ENCODE data around the gene HBM. TPM values are rescaled to one million over a fixed set of nuclear protein-coding genes. Genes with fewer than 3 reads are reported as not detected.

HBM gene
- total RNA-seq, 4 donors from 2014 or later = not detected

DNA sequence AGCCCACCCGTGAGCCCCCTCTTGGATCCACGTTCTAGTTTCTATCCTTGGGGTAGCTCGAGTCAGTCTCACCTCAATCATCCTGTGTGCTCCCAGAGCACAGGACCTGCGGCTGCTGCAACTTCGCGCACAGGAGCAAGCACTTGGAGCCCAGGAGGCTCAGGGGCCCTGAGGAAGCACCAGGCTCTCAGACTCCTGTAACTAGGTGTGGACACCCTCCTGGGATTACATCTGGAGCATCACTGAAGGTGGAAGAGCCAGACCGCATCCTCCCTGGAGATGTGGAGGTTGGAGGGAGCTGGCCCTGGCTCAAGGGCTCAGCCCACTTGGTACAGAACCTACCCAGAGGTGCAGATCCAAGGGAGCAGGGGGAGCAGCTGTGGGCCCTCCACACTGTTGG is 17.2 kb downstream of the HBM start:
- Histone ChIP-seq H3K27ac (no peak overlapping the region), H3K4me3 (no peak overlapping the region), H3K36me3 (peaks cover 0 to 9% (median 4%) of the 10 kb centered on the region in 4 donors), H3K9me3 (no peaks in the 10 kb centered on the region), H3K4me1 (peaks cover 12 to 19% (median 16%) of the 10 kb centered on the region in 4 donors), H3K27me3 (peaks cover 34% of the 10 kb centered on the region)
- in situ Hi-C loops (cut with MboI; ENCODE audit: low pct_ligation_motif_present in 1 of 4, low pct_unique_long_range_greater_than_20kb in 1 of 4, low sequenced_read_pairs in 3 of 4) (loop anchor here in 1 of 4 donors (5.0 kb wide), 1 partner anchor 76 kb away; no protein-coding TSS in a partner anchor), intact Hi-C loops (cut with DNase I; ENCODE audit: low total_unique reads) (loop anchor here (5.0 kb wide), 1 partner anchor 76 kb away; no protein-coding TSS in a partner anchor)
- TF ChIP-seq POLR2A (IDR thresholded peaks at IDR 0.05) = no peak
- no peak for DNase-seq
- WGBS, 2 donors (ENCODE audit: low coverage in 1 of 2) = 70 to 100% methylated on average over 1 to 7 of the region's 7 CpGs

DNA sequence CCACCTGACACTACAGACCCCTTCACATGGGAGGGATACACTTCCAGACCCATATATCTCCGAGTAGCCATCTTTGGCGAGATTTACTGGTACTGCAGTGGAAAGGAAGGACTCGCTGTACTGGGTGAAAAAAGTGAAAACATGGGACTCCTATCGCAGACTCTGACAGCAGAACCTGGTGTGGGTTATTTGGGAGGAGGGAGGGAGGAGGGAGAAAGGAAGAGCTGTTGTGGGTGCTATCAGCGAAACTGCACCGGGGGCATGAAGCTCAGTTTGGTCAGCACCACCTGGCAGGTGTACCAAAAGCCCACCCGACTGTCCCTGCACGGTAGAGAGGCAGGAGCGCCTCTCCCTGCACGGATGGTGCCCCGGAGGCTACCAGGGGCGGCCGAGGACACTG is 19.4 kb downstream of the HBM start:
- Histone ChIP-seq H3K27ac (no peak overlapping the region), H3K4me3 (no peak overlapping the region), H3K9me3 (no peaks in the 10 kb centered on the region), H3K36me3 (peaks cover 0 to 27% (median 12%) of the 10 kb centered on the region in 4 donors), H3K4me1 (peaks cover 11 to 16% (median 13%) of the 10 kb centered on the region in 4 donors), H3K27me3 (peaks cover 11% of the 10 kb centered on the region)
- intact Hi-C loops (cut with DNase I; ENCODE audit: low total_unique reads) = no loop called here
- TF ChIP-seq POLR2AphosphoS5 (IDR thresholded peaks at IDR 0.05) (no peak), POLR2A (IDR thresholded peaks at IDR 0.05) (no peak), EP300 (IDR thresholded peaks at IDR 0.05; ENCODE audit: low read depth) (no peak)
- TF ChIP-seq, protein P1, sequence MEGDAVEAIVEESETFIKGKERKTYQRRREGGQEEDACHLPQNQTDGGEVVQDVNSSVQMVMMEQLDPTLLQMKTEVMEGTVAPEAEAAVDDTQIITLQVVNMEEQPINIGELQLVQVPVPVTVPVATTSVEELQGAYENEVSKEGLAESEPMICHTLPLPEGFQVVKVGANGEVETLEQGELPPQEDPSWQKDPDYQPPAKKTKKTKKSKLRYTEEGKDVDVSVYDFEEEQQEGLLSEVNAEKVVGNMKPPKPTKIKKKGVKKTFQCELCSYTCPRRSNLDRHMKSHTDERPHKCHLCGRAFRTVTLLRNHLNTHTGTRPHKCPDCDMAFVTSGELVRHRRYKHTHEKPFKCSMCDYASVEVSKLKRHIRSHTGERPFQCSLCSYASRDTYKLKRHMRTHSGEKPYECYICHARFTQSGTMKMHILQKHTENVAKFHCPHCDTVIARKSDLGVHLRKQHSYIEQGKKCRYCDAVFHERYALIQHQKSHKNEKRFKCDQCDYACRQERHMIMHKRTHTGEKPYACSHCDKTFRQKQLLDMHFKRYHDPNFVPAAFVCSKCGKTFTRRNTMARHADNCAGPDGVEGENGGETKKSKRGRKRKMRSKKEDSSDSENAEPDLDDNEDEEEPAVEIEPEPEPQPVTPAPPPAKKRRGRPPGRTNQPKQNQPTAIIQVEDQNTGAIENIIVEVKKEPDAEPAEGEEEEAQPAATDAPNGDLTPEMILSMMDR (IDR thresholded peaks at IDR 0.05) = no peak
- DNase-seq = no peak
- 89 to 93% methylated on average over 6 to 13 of the region's 13 CpGs for WGBS, 2 donors (ENCODE audit: low coverage in 1 of 2)
- in situ Hi-C loops (cut with MboI; ENCODE audit: low pct_ligation_motif_present in 1 of 4, low pct_unique_long_range_greater_than_20kb in 1 of 4, low sequenced_read_pairs in 3 of 4) = no loop called here

DNA sequence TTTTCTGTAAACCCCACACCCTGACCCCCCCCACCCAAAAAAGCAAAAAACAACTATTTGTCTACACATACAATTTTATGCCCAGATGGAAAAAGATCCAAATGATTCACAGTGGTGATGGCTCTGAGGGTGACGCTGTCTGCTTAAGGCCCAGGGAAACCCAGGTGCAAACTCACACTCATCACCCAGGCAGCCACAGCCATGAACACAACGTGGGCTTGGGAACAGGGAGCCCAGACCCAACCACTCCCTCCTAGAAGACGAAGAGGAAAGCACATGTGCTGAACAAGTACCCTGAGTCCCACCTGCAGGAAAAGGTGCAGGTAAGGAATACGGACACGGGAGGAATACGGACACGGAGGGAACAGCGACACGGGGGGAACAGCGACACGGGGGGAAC is 19.9 kb downstream of the HBM start:
- peaks cover 7 to 11% (median 9%) of the 10 kb centered on the region in 4 donors for H3K4me1 ChIP-seq
- no peak overlapping the region for H3K4me3 ChIP-seq
- intact Hi-C loops (cut with DNase I; ENCODE audit: low total_unique reads) = no loop called here
- peaks cover 7% of the 10 kb centered on the region for H3K27me3 ChIP-seq
- no peak overlapping the region for H3K27ac ChIP-seq
- H3K36me3 ChIP-seq = peaks cover 0 to 29% (median 12%) of the 10 kb centered on the region in 4 donors
- H3K9me3 ChIP-seq = no peaks in the 10 kb centered on the region
- TF ChIP-seq POLR2AphosphoS5 (IDR thresholded peaks at IDR 0.05) (no peak), EP300 (IDR thresholded peaks at IDR 0.05; ENCODE audit: low read depth) (no peak), POLR2A (IDR thresholded peaks at IDR 0.05) (no peak)
- TF ChIP-seq, protein P1 (IDR thresholded peaks at IDR 0.05) = no peak
- DNase-seq = no peak
- WGBS, 2 donors (ENCODE audit: low coverage in 1 of 2) = 86% methylated on average over 10 of the region's 11 CpGs; no CpG with 5 or more reads in 1 of the 2 donors
- in situ Hi-C loops (cut with MboI; ENCODE audit: low pct_ligation_motif_present in 1 of 4, low pct_unique_long_range_greater_than_20kb in 1 of 4, low sequenced_read_pairs in 3 of 4) = no loop called here

DNA sequence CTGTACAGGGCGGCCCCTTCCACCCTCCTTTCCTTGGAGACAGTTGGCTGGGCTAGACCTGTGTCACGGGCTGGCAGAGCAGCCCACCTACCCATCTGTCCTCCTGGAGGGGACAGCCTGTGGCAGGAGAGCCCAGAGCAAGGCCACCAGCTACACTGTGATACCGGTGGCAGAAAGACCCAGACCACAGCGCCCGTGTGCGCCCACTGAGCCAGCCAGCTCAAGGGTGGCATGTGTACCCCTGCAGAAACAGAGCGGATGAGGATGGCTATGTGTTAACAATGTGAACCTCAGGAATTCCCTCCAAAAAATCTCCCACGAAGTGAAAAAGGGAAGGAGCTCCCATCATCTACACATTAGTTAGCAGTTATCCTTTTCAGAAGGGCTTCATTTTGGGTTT is 21.6 kb downstream of the HBM start:
- DNase-seq = no peak
- Histone ChIP-seq H3K27me3 (no peaks in the 10 kb centered on the region), H3K9me3 (no peaks in the 10 kb centered on the region), H3K4me1 (no peaks in the 10 kb centered on the region), H3K4me3 (no peak overlapping the region), H3K27ac (no peak overlapping the region), H3K36me3 (peaks cover 0 to 38% (median 17%) of the 10 kb centered on the region in 4 donors)
- intact Hi-C loops (cut with DNase I; ENCODE audit: low total_unique reads) (no loop called here), in situ Hi-C loops (cut with MboI; ENCODE audit: low pct_ligation_motif_present in 1 of 4, low pct_unique_long_range_greater_than_20kb in 1 of 4, low sequenced_read_pairs in 3 of 4) (no loop called here)
- WGBS, 2 donors (ENCODE audit: low coverage in 1 of 2) = 71 to 86% methylated on average over 1 to 8 of the region's 8 CpGs
- TF ChIP-seq EP300 (IDR thresholded peaks at IDR 0.05; ENCODE audit: low read depth) (no peak), POLR2AphosphoS5 (IDR thresholded peaks at IDR 0.05) (no peak)

DNA sequence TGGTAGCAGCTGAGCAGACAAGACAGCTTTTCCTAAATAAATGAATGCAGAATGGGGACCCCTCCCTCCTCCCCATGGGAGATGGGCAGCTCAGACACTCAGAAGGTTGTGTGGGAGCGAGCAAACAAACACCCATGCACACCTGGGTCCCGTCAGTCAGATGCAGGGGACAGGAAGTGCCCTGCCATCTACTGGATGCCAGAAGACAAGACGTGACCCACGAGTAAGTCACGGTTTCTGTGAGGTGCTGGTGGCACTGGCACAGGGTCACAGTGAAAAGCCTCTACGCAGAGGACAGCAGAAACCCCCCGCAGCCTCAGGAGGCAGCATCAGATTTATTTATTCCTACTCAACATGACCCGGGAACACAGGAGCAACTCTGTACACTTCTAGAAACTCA is 22.9 kb downstream of the HBM start:
- Histone ChIP-seq H3K4me3 (no peak overlapping the region), H3K36me3 (peaks cover 0 to 52% (median 23%) of the 10 kb centered on the region in 4 donors), H3K27ac (no peak overlapping the region), H3K4me1 (no peaks in the 10 kb centered on the region), H3K9me3 (no peaks in the 10 kb centered on the region), H3K27me3 (no peaks in the 10 kb centered on the region)
- WGBS, 2 donors (ENCODE audit: low coverage in 1 of 2) = 69 to 76% methylated on average over 8 of the region's 8 CpGs
- TF ChIP-seq, protein P1 (IDR thresholded peaks at IDR 0.05) = no peak
- no peak for TF ChIP-seq POLR2A (IDR thresholded peaks at IDR 0.05)
- TF ChIP-seq POLR2AphosphoS5 (IDR thresholded peaks at IDR 0.05) = no peak
- TF ChIP-seq EP300 (IDR thresholded peaks at IDR 0.05; ENCODE audit: low read depth) = no peak
- no peak for DNase-seq
- intact Hi-C loops (cut with DNase I; ENCODE audit: low total_unique reads) (no loop called here), in situ Hi-C loops (cut with MboI; ENCODE audit: low pct_ligation_motif_present in 1 of 4, low pct_unique_long_range_greater_than_20kb in 1 of 4, low sequenced_read_pairs in 3 of 4) (no loop called here)

Measured in transverse colon (tissue), 4 donors.